Breast epithelium (tissue), 3 donors: Measurements from ENCODE around the gene SH3D19.

Source experiments
- POLR2A ChIP-seq: fragments of 450-650 bp; IDR thresholded peaks from one replicate; pipeline ENCODE4 v1.6.1; 2016; ENCODE audit warnings: antibody characterized with exemption, mild to moderate bottlenecking, moderate library complexity
- TF ChIP-seq, protein P1 (sequence below), 3 donors: fragments of 450-650 bp; IDR thresholded peaks; one replicate each; pipeline ENCODE4 v1.5.1; 2016 to 2017; ENCODE audit warnings: antibody characterized with exemption in 3 of 3, mild to moderate bottlenecking in 3 of 3, moderate library complexity in 3 of 3

DNA sequence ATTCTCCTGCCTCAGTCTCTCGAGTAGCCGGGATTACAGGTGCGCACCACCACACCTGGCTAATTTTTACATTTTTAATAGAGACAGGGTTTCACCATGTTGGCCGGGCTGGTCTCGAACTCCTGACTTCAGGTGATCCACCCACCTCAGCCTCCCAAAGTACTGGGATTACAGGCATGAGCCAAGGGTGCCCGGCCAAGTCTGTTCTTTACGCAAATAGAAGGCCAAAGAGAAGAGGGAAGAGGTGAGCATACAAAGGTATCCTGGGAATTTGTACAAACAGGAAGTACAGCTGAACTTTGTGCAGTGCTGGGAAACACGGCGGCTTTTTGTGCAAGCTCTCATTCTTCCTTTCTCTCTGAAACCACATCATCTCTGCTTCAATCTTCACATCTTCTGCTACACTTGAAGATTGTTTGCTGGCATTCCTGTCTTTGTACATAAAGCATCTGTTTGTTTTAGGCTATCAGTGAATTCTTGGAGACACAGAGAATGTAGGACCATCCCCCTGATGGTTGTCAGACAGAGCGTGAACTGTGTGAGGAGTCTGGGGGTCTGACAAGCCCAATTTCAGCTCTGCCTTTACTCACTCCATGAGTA, 120.4 kb downstream of the SH3D19 start:
- TF ChIP-seq, protein P1, sequence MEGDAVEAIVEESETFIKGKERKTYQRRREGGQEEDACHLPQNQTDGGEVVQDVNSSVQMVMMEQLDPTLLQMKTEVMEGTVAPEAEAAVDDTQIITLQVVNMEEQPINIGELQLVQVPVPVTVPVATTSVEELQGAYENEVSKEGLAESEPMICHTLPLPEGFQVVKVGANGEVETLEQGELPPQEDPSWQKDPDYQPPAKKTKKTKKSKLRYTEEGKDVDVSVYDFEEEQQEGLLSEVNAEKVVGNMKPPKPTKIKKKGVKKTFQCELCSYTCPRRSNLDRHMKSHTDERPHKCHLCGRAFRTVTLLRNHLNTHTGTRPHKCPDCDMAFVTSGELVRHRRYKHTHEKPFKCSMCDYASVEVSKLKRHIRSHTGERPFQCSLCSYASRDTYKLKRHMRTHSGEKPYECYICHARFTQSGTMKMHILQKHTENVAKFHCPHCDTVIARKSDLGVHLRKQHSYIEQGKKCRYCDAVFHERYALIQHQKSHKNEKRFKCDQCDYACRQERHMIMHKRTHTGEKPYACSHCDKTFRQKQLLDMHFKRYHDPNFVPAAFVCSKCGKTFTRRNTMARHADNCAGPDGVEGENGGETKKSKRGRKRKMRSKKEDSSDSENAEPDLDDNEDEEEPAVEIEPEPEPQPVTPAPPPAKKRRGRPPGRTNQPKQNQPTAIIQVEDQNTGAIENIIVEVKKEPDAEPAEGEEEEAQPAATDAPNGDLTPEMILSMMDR (IDR thresholded peaks at IDR 0.05): no peak
- TF ChIP-seq POLR2A: no peak
